HepG2 (cell line): ENCODE data around the gene TEX22. TPM values are rescaled to one million over a fixed set of nuclear protein-coding genes. Genes with fewer than 3 reads are reported as not detected.

Source experiments
- CEBPB ChIP-seq: IDR thresholded peaks from 2 replicates; pipeline ENCODE4 v1.6.1; 2011; ENCODE audit warnings: low read depth, low read length, improper control_type of control experiment, borderline replicate concordance
- FOXM1 ChIP-seq: sonication (generic); formaldehyde crosslinking; IDR thresholded peaks from 2 replicates; pipeline ENCODE4 v1.5.0; 2020; ENCODE audit warnings: missing genetic modification reagents
- FUBP1 ChIP-seq: sonication (generic); formaldehyde crosslinking; IDR thresholded peaks from 2 replicates; pipeline ENCODE4 v1.5.1; 2020; ENCODE audit warnings: missing genetic modification reagents, mild to moderate bottlenecking, borderline replicate concordance
- GABPB1 ChIP-seq: IDR thresholded peaks from 2 replicates; pipeline ENCODE4 v1.6.1; 2016; ENCODE audit warnings: mild to moderate bottlenecking, missing genetic modification reagents, moderate library complexity, missing compliant biosample characterization
- NPAS2 ChIP-seq: sonication (generic); formaldehyde crosslinking; IDR thresholded peaks from 2 replicates; pipeline ENCODE4 v1.8.0; 2022; ENCODE audit warnings: mild to moderate bottlenecking, missing genetic modification reagents, borderline replicate concordance
- PHB2 ChIP-seq: fragments of 450-650 bp; IDR thresholded peaks from 2 replicates; pipeline ENCODE4 v1.6.1; 2018; ENCODE audit not compliant: partially characterized antibody
- RBM39 ChIP-seq: fragments of 200-400 bp; formaldehyde crosslinking; IDR thresholded peaks from one replicate; pipeline ENCODE4 v1.6.1; 2018; ENCODE audit warnings: antibody characterized with exemption, mild to moderate bottlenecking, low read depth, low read length; ENCODE audit not compliant: poor library complexity, severe bottlenecking
- SMYD3 ChIP-seq: sonication (generic); formaldehyde crosslinking; IDR thresholded peaks from 2 replicates; pipeline ENCODE4 v1.8.1; 2023; ENCODE audit warnings: mild to moderate bottlenecking, missing genetic modification reagents
- SNAPC5 ChIP-seq: sonication (generic); formaldehyde crosslinking; IDR thresholded peaks from 2 replicates; pipeline ENCODE4 v1.8.1; 2023; ENCODE audit warnings: mild to moderate bottlenecking, missing genetic modification reagents, borderline replicate concordance
- TMF1 ChIP-seq: sonication (generic); formaldehyde crosslinking; IDR thresholded peaks from 2 replicates; pipeline ENCODE4 v1.8.1; 2022; ENCODE audit warnings: low read depth, missing genetic modification reagents
- TRIM22 ChIP-seq: fragments of 450-650 bp; IDR thresholded peaks from 2 replicates; pipeline ENCODE4 v1.6.1; 2017
- ZBTB10 ChIP-seq: sonication (generic); formaldehyde crosslinking; IDR thresholded peaks from 2 replicates; pipeline ENCODE4 v1.4.0; 2020; ENCODE audit warnings: missing genetic modification reagents, borderline replicate concordance
- ZBTB34 ChIP-seq: sonication (generic); formaldehyde crosslinking; IDR thresholded peaks from 2 replicates; pipeline ENCODE4 v1.8.0; 2022; ENCODE audit warnings: mild to moderate bottlenecking, missing genetic modification reagents
- ZFP41 ChIP-seq: sonication (generic); formaldehyde crosslinking; IDR thresholded peaks from 2 replicates; pipeline ENCODE4 v1.4.0; 2020; ENCODE audit warnings: mild to moderate bottlenecking, missing genetic modification reagents, borderline replicate concordance
- ZFX ChIP-seq: sonication (generic); formaldehyde crosslinking; IDR thresholded peaks from 2 replicates; pipeline ENCODE4 v1.4.0; 2020; ENCODE audit warnings: mild to moderate bottlenecking, low read depth, missing genetic modification reagents, moderate library complexity
- ZNF451 ChIP-seq: sonication (generic); formaldehyde crosslinking; IDR thresholded peaks from 2 replicates; pipeline ENCODE4 v1.5.0; 2020; ENCODE audit warnings: mild to moderate bottlenecking, missing genetic modification reagents
- ZNF558 ChIP-seq: sonication (generic); formaldehyde crosslinking; IDR thresholded peaks from 2 replicates; pipeline ENCODE4 v1.9.0; 2022; ENCODE audit warnings: mild to moderate bottlenecking, missing genetic modification reagents, borderline replicate concordance
- ZNF572 ChIP-seq: sonication (generic); formaldehyde crosslinking; IDR thresholded peaks from 2 replicates; pipeline ENCODE4 v1.5.1; 2020; ENCODE audit warnings: mild to moderate bottlenecking, missing genetic modification reagents
- ZNF589 ChIP-seq: sonication (generic); formaldehyde crosslinking; conservative IDR thresholded peaks from 2 replicates; pipeline ENCODE4 v1.8.0; 2022; ENCODE audit warnings: mild to moderate bottlenecking, moderate library complexity, missing genetic modification reagents
- ZNF713 ChIP-seq: sonication (generic); formaldehyde crosslinking; IDR thresholded peaks from 2 replicates; pipeline ENCODE4 v1.4.0; 2020; ENCODE audit warnings: mild to moderate bottlenecking, missing genetic modification reagents
- ZNF788 ChIP-seq: sonication (generic); formaldehyde crosslinking; IDR thresholded peaks from 2 replicates; pipeline ENCODE4 v1.5.0; 2020; ENCODE audit warnings: mild to moderate bottlenecking, missing genetic modification reagents, borderline replicate concordance
- polyA plus RNA-seq, 8 experiments: library from polyadenylated mRNA; depleted of rRNA in 3 of 8; stranded (reverse) in 7 of 8; unstranded in 1 of 8; fragments of >200 nt; fragmentation: Illumina TruSeq in 4 of 8; extraction: Trizol in 4 of 8; gene quantifications; 2 replicates each; pipeline versions ENCODE4 v1.2.1 to v1.2.3, GENCODE V29; 2011 to 2016; ENCODE audit warnings: low read depth in 4 of 8, missing spikeins in 1 of 8, mixed read lengths in 1 of 8; ENCODE audit not compliant: insufficient read depth in 1 of 8
- total RNA-seq, 5 experiments: library from RNA; depleted of rRNA; stranded (reverse); fragments of >200 nt; fragmentation: Illumina TruSeq; extraction: Trizol; gene quantifications; 2 replicates each; pipeline ENCODE4 v1.2.3, GENCODE V29; 2016; ENCODE audit warnings: low read depth in 1 of 5

The TEX22 gene
- total and polyA plus RNA-seq, 2 of the 13 experiments (the other 11 are each of a cell fraction or from before 2014, with no cell fraction given): 0.07 to 0.27 TPM

GRCh38 chr14:105411017-105411941, 12.9 kb downstream of the TEX22 start (continued):
- TF ChIP-seq FUBP1 (CRISPR knock-in tag): no peak
- TF ChIP-seq ZFX (CRISPR knock-in tag): peak; percentile 64
- no peak for TF ChIP-seq SMYD3 (CRISPR knock-in tag)
- no peak for TF ChIP-seq ZFP41
- no peak for TF ChIP-seq TRIM22
- 0 out of 2 replicates have a peak, but pooled peaks have one; percentile 9 for TF ChIP-seq ZNF713
- no peak for TF ChIP-seq PHB2
- no peak for TF ChIP-seq ZNF558
- TF ChIP-seq ZNF572: 0 out of 2 replicates have a peak, but pooled peaks have one; percentile 33
- peak; percentile 5; the same call in 1 of the 2 replicates for TF ChIP-seq GABPB1
- no peak for TF ChIP-seq ZNF788 (CRISPR knock-in tag)
- TF ChIP-seq ZBTB10 (CRISPR knock-in tag): no peak
- TF ChIP-seq ZBTB34 (CRISPR knock-in tag): no peak
- no peak; the same call in 1 of the 2 replicates for TF ChIP-seq TMF1
- TF ChIP-seq RBM39: no peak
- TF ChIP-seq FOXM1 (CRISPR knock-in tag): no peak
- no peak for TF ChIP-seq NPAS2 (CRISPR knock-in tag)
- TF ChIP-seq CEBPB: no peak
- TF ChIP-seq ZNF589: 0 out of 2 replicates have a peak, but pooled peaks have one; percentile 43
- TF ChIP-seq ZNF451 (CRISPR knock-in tag): 0 out of 2 replicates have a peak, but pooled peaks have one; percentile 19
- no peak for TF ChIP-seq SNAPC5 (CRISPR knock-in tag)
